Measurements from ENCODE around the gene FOXL2.

The FOXL2 gene

DNA sequence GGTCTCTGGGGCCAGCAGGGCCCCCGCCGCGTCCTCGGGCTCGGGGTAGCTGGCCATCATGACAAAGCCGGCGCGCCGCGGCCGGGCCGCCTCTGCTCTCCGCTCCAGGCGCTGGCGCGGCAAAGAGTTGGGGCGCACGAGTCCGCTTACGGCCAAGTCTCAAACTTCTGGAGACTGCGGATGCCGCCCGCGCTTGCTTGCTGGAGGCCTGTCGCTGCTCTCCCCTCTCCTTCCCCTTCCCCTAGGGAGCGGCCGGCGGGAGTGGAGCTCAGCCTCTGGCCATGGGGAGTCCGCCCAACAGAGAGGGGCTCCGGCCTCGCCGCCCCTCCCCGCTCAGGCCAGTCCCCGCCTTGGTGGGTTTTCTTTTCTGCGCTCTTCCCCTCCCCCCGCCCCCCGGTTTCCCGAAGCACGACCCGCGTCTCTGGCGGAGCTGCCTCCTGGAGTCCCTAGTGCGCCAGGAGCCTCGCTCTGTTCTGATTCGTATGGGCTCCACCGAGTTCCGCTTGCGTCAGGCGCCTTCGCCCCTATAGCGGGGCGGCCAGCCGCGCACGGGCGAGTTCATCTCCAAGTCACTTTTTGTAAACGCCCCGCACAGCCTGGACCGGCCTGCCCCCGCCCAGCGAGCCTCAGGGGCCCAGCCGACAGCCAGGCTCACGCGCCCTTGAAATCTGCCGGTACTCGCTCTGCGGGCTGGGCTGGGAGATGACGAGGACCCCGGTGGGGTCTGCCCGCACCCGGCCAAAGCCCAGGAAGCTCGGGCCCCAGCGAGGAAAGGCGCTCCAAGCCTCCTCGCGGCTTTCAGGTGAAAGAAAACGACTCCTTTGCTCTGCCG is at the start of gene FOXL2, which contains the start of gene FOXL2NB:
Gene FOXL2, minus strand, starts transcription at position 475 of the 832 bp plus-strand sequence. Its CDS starts 415 bp downstream, at position 60.
Gene FOXL2NB, plus strand, starts transcription at position 555 of the 832 bp plus-strand sequence. Its CDS starts 148 bp downstream, at position 703.
- Histone ChIP-seq H3K9ac (ENCODE audit: low read depth, low read length) (peak within 1 kb of the TSS; percentile 63), H3K36me3 (ENCODE audit: insufficient read depth, low read length) (no peaks in the 10 kb centered on the region; the same call in 1 of the 2 replicates), H3K4me1 (ENCODE audit: insufficient read depth, low read length) (peaks cover 19% of the 10 kb centered on the region), H3K9me3 (ENCODE audit: control insufficient read depth, insufficient read depth, low read length) (no peaks in the 10 kb centered on the region)

DNA sequence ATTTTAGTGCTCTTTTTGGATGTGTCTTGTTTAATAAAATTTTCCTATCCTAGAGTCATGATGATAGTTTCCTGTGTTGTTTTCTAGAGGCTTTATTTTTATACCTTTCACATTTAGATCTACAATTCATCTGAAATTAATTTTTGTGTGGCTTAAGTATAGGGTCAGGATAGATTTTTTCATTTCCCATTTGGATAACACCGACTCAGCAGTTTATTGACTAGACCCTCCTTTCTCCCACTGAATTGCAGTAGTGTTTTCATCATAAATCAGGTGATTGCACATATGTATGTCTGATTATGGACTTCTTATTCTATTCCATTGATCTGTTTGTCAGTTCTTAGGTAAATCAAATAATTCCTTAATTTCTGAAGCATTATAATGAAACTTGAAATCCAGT is 48.8 kb upstream of the FOXL2 start:
- Histone ChIP-seq H3K36me3 (ENCODE audit: insufficient read depth, low read length) (no peaks in the 10 kb centered on the region), H3K4me1 (ENCODE audit: insufficient read depth, low read length) (no peaks in the 10 kb centered on the region), H3K9me3 (ENCODE audit: control insufficient read depth, insufficient read depth, low read length) (no peaks in the 10 kb centered on the region), H3K9ac (ENCODE audit: low read depth, low read length) (no peak overlapping the region)

DNA sequence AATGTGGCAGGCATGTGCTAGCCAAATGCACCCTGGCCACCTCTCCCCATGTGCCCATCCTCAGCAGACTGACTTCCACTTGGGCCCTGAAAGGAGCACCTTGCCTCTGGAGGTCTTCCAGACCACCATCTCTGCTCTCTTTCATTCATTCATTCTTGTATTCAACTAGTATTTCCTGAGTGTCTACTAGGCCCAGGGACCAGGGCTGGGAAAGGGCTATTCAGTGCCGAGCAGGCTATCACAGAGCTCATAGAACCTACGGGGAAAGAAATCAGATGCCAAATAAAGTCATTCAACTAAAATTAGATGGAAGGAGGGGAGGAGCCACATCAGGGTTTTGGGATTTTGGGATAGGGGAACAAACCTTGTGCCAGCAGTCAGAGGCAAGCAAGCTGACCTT is 40.2 kb upstream of the FOXL2 start:
- H3K36me3 ChIP-seq (ENCODE audit: insufficient read depth, low read length) = no peaks in the 10 kb centered on the region
- H3K9ac ChIP-seq (ENCODE audit: low read depth, low read length) = no peak overlapping the region
- no peaks in the 10 kb centered on the region for H3K9me3 ChIP-seq (ENCODE audit: control insufficient read depth, insufficient read depth, low read length)
- no peaks in the 10 kb centered on the region for H3K4me1 ChIP-seq (ENCODE audit: insufficient read depth, low read length)

DNA sequence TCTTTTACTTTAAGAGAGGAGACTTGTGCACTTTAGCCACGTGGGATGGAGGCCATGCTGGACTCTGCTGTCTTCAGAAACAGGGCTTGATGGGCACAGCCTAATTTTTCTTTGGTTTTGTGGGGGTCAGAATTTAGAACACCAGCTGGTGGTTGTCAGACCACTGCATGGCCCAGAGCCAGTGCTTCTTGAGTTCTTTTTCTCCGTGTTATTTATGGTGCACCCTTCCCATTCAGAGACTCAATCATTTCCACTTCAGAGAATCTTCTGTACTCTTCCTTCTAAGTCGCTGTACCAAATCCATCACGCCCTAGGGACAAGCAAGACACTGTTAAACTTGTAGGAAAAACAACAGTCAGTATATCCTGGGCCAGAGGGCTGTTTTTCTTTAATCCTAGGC is 39.0 kb upstream of the FOXL2 start:
- H3K9me3 ChIP-seq (ENCODE audit: control insufficient read depth, insufficient read depth, low read length) = no peaks in the 10 kb centered on the region
- H3K4me1 ChIP-seq (ENCODE audit: insufficient read depth, low read length) = no peaks in the 10 kb centered on the region
- no peak overlapping the region for H3K9ac ChIP-seq (ENCODE audit: low read depth, low read length)
- no peaks in the 10 kb centered on the region for H3K36me3 ChIP-seq (ENCODE audit: insufficient read depth, low read length)

DNA sequence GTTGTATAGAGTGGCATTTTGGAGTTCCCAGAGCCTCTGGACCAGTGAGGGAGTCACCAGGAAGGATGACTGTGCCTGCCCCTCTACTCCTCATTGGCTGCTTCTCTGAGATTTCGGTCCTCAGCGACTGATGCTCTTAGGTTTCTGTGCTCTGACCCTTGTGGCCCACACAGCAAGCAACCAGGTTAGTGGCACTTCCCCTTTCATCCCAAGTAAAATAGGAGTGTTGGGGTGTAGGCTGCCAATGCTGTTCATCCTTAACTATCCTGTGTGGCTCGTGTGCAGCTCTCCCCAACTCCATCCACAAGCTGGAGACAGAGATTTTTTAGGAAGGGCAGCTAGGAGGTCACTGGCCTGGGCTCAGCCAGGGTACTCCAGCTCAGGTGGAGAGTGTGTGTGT is 37.9 kb upstream of the FOXL2 start:
- no peaks in the 10 kb centered on the region for H3K9me3 ChIP-seq (ENCODE audit: control insufficient read depth, insufficient read depth, low read length)
- no peaks in the 10 kb centered on the region for H3K4me1 ChIP-seq (ENCODE audit: insufficient read depth, low read length)
- no peak overlapping the region for H3K9ac ChIP-seq (ENCODE audit: low read depth, low read length)
- no peaks in the 10 kb centered on the region for H3K36me3 ChIP-seq (ENCODE audit: insufficient read depth, low read length)

DNA sequence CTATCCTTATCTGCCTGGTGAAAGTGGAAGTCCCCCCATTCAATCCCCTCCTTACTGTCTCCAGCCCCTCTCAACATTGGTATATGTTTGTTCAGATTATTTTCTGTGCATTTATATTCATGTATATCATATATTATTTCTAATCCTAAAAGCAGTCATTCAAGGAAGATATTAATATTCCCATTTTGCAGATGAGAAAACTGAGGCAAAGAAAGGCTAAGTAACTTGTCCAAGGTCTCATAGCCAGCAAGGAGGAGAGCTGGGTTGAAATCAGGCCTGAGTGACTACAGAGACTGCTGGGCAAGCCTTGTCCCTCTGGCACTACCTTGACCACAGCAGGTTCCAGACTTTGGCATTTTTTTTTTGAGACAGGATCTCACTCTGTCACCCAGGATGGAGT is 29.1 kb upstream of the FOXL2 start:
- Histone ChIP-seq H3K4me1 (ENCODE audit: insufficient read depth, low read length) (no peaks in the 10 kb centered on the region), H3K36me3 (ENCODE audit: insufficient read depth, low read length) (no peaks in the 10 kb centered on the region), H3K9ac (ENCODE audit: low read depth, low read length) (no peak overlapping the region), H3K9me3 (ENCODE audit: control insufficient read depth, insufficient read depth, low read length) (no peaks in the 10 kb centered on the region)

DNA sequence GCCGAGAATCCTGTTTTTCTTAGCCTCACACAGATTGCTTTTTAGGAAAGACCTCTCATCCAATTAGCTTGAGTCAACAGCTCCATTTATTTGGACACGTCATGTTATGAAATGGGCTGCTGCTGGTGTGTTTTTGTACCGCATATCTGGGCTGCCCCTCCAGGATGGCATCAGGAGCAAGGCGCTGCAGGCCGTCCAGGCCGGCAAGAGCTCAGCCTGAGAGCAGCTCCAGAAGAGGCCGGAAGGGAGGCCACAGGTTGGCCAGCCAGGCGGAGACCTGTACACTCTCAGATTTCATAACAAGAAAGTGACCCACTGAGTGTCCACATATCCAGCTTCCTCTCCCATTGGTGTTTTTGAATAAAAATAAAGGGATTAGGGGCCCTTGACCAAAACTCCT is 28.4 kb upstream of the FOXL2 start:
- Histone ChIP-seq H3K36me3 (ENCODE audit: insufficient read depth, low read length) (no peaks in the 10 kb centered on the region), H3K4me1 (ENCODE audit: insufficient read depth, low read length) (no peaks in the 10 kb centered on the region), H3K9me3 (ENCODE audit: control insufficient read depth, insufficient read depth, low read length) (no peaks in the 10 kb centered on the region), H3K9ac (ENCODE audit: low read depth, low read length) (no peak overlapping the region)

DNA sequence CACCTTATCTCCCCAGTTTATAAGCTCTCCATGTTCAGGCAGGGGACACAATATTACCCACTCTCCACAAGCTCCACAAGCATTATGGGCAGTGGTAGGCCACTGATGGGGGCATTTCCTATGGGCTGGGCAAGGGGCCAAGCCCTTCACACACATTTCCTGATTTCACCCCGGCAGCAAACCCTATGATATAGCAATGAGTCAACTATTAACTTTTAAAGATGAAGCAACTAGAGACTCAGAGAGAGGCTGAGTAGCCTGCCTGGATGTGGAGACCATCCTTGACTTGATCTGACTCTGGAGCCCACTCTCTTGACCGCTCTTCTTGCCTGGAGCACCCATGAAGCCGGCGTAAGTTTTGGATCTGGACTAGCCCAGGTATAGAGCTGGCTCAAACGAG is 27.5 kb upstream of the FOXL2 start:
- no peak overlapping the region for H3K9ac ChIP-seq (ENCODE audit: low read depth, low read length)
- H3K36me3 ChIP-seq (ENCODE audit: insufficient read depth, low read length) = no peaks in the 10 kb centered on the region
- H3K9me3 ChIP-seq (ENCODE audit: control insufficient read depth, insufficient read depth, low read length) = no peaks in the 10 kb centered on the region
- no peaks in the 10 kb centered on the region for H3K4me1 ChIP-seq (ENCODE audit: insufficient read depth, low read length)

DNA sequence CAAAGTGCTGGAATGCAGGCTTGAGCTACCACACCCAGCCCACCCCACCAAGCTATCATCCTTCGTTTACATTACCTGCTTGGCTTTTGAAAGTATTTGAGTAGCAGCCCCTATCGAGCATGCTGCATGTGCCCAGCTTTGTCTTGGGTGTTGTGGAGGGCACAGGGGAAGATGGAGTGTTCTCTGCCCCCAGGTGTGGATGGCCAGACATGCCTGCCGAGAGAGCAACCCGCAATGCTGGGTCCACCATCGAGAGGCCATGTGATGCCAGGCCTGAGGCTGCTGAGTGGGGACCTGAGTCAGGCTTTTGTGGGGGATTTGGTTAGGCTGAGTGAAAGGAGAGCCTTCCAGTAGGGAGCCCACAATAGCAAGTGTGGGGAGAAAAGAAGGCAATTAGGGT is 26.0 kb upstream of the FOXL2 start:
- Histone ChIP-seq H3K36me3 (ENCODE audit: insufficient read depth, low read length) (no peaks in the 10 kb centered on the region), H3K9ac (ENCODE audit: low read depth, low read length) (no peak overlapping the region), H3K9me3 (ENCODE audit: control insufficient read depth, insufficient read depth, low read length) (no peaks in the 10 kb centered on the region), H3K4me1 (ENCODE audit: insufficient read depth, low read length) (no peaks in the 10 kb centered on the region)

DNA sequence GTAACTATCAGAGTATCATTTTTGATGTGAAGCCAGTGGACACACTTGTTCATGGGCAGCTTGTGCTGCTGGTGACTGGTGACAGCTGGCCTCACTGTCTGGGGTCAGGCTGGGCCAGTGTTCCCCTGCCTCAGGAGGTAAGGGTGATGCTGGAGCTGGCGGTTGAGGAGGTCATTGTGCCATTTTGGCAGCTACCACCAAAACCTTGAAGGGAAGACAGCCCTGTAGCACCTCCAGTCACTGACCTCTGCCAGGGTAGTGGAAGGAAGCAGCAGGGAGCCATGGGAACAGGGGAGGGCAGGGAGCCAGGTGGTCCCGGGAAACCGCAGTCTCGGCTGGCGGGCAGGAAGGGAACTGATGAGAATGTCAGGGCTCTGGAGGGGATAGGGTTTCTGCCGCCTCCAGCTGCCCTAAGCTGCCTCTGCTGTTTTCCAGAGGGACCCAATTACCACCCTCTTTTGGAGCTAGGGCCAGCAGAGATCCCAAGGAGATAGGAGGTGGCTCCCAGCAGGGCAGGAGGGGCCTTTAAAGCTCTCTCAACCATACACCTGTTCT is 24.9 kb upstream of the FOXL2 start:
- H3K9me3 ChIP-seq (ENCODE audit: control insufficient read depth, insufficient read depth, low read length) = no peaks in the 10 kb centered on the region
- H3K36me3 ChIP-seq (ENCODE audit: insufficient read depth, low read length) = no peaks in the 10 kb centered on the region
- H3K9ac ChIP-seq (ENCODE audit: low read depth, low read length) = no peak overlapping the region
- H3K4me1 ChIP-seq (ENCODE audit: insufficient read depth, low read length) = no peaks in the 10 kb centered on the region

DNA sequence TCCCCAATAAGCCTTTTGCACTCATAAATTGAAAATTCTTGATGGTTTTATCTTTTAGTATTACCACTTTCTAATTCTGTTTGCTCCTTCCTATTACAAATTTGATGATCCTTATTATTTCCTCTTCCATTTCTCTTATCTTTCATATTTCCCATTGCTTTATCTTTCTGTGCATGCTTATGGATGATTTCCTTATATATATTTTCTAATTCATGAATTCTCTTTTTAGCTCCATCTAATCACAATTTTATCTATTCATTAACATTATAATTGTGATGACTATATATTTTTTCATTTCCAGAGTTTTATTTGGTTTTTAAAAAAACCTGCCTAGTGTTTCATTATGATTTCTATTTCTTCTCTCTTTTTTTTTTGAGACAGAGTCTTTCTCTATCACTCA is 18.0 kb upstream of the FOXL2 start:
- H3K36me3 ChIP-seq (ENCODE audit: insufficient read depth, low read length) = no peaks in the 10 kb centered on the region
- no peaks in the 10 kb centered on the region; the same call in 1 of the 2 replicates for H3K9me3 ChIP-seq (ENCODE audit: control insufficient read depth, insufficient read depth, low read length)
- no peak overlapping the region for H3K9ac ChIP-seq (ENCODE audit: low read depth, low read length)
- H3K4me1 ChIP-seq (ENCODE audit: insufficient read depth, low read length) = no peaks in the 10 kb centered on the region

DNA sequence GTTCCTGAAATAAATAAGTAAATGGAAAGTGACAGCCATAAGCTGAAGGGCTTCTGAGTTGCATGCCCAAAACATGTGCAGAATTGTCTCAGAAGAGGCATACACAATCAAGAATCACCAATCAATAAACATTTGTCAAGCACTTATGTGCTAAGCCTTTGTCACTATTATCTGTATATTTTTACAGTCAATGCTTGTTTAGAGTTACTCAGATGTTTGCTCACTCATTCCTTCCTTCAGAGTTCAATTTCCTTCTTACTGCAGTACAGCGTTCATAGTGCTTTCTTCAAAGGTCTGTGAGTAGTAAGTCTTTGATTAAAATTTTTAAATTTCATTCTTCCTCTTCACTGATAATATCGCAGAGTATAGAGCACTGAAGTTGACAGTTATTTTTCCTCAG is 17.3 kb upstream of the FOXL2 start:
- Histone ChIP-seq H3K36me3 (ENCODE audit: insufficient read depth, low read length) (no peaks in the 10 kb centered on the region), H3K4me1 (ENCODE audit: insufficient read depth, low read length) (no peaks in the 10 kb centered on the region), H3K9me3 (ENCODE audit: control insufficient read depth, insufficient read depth, low read length) (no peaks in the 10 kb centered on the region; the same call in 1 of the 2 replicates), H3K9ac (ENCODE audit: low read depth, low read length) (no peak overlapping the region)

DNA sequence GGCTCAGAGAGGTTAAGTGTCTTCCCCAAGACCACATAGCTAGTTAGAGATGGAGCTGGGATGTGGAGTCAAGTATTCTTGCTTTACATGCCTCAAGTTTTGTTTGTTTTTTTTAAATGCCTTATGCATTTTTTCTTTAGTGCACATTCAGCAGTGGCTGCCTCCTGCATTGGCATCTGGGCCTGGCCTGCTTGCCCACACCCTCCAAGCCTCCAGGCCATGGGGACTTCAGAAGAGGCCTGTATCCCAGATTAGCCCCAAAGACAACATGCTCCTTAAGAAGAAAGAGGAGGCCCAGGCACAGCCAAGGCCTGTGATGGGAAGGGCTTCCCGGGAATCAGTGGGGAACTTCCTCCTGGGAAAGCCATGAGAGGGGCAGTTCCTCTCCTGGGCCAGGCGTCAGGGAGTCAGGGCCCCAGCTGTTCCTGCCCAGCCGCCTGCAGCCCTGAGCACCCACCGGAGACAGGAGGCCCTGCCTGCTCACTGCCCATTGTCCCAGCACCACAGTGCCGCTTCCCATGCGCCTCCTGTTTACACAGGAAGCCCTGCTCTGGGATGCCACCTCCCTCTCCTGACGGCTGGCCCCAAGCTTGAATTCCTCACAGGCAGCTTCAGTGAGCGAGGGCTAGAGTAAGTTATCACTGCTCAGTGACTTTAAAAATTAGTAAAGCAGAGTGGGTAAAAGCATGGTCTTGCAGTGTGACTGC is 16.1 kb upstream of the FOXL2 start:
- H3K9ac ChIP-seq (ENCODE audit: low read depth, low read length) = no peak overlapping the region
- H3K36me3 ChIP-seq (ENCODE audit: insufficient read depth, low read length) = no peaks in the 10 kb centered on the region
- H3K9me3 ChIP-seq (ENCODE audit: control insufficient read depth, insufficient read depth, low read length) = no peaks in the 10 kb centered on the region; the same call in 1 of the 2 replicates
- no peaks in the 10 kb centered on the region for H3K4me1 ChIP-seq (ENCODE audit: insufficient read depth, low read length)

DNA sequence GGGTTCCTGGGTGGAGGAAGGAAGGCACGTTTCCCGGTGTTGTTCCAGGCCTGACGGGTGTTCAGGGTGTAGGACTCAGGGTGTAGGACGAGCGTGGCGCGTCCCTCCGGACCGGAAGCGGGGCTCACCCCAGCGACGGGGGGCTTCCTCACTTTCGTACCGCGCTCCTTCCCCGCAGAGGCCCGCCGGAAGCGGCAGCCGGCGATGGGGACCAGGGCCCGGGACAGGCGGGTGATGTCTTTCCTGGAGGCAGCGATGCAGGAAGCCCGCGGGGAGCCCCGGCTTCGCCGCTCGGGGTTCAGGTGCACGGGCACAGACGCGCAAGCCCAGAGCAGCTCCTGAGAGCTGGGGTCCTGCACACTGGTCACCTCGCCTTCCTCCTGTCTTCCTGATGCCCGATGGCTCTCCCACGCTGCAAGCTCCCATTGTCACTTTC is 13.5 kb upstream of the FOXL2 start:
- H3K36me3 ChIP-seq (ENCODE audit: insufficient read depth, low read length) = no peaks in the 10 kb centered on the region
- no peaks in the 10 kb centered on the region; the same call in 1 of the 2 replicates for H3K9me3 ChIP-seq (ENCODE audit: control insufficient read depth, insufficient read depth, low read length)
- no peaks in the 10 kb centered on the region for H3K4me1 ChIP-seq (ENCODE audit: insufficient read depth, low read length)
- H3K9ac ChIP-seq (ENCODE audit: low read depth, low read length) = no peak overlapping the region
